PC-9 (cell line): ENCODE data around the gene SDCCAG8. TPM values are rescaled to one million over a fixed set of nuclear protein-coding genes. Genes with fewer than 3 reads are reported as not detected.

Experiments
- BruUV-seq: library from RNA; stranded (reverse); fragments of 400-500 nt; replicated peaks from 2 replicates; lab custom pipeline; 2021; lab: Mats Ljungman, UMichigan
- CTCF ChIA-PET: fragments of 300-600 bp; sonication (Branson Sonifier 250); formaldehyde crosslinking; loops from one replicate; lab custom pipeline; 2022; ENCODE audit warnings: antibody characterized with exemption; lab: Charles Lee
- POLR2A ChIA-PET: fragments of 300-600 bp; sonication (Branson Sonifier 250); formaldehyde crosslinking; loops from one replicate; lab custom pipeline; 2022; ENCODE audit warnings: antibody characterized with exemption; ENCODE audit not compliant: unreplicated experiment; lab: Charles Lee
- DNase-seq, 2 experiments: peaks; one replicate each; pipeline versions ENCODE4 v3.0.0 to v3.0.0-alpha.2; 2015 to 2022; ENCODE audit warnings: mixed read lengths in 1 of 2
- H2AFZ ChIP-seq: fragments of 200-600 bp; sonication (generic); 2 replicates; pipeline ENCODE4 v1.8.1; 2017; ENCODE audit warnings: antibody characterized with exemption
- H3F3A ChIP-seq: fragments of 200-600 bp; sonication (generic); 2 replicates; pipeline ENCODE4 v1.8.1; 2017; ENCODE audit warnings: antibody characterized with exemption, mild to moderate bottlenecking, low read depth; ENCODE audit not compliant: insufficient read depth
- H3K27ac ChIP-seq: fragments of 200-600 bp; sonication (generic); 2 replicates; pipeline ENCODE4 v1.6.1; 2016; ENCODE audit warnings: mixed run types
- H3K27me3 ChIP-seq: fragments of 200-600 bp; sonication (generic); 2 replicates; pipeline ENCODE4 v1.6.1; 2016; ENCODE audit warnings: low read depth, mixed run types; ENCODE audit not compliant: insufficient read depth
- H3K36me3 ChIP-seq: fragments of 200-600 bp; sonication (generic); 2 replicates; pipeline ENCODE4 v1.6.1; 2016; ENCODE audit warnings: low read depth, mixed run types
- H3K4me1 ChIP-seq: fragments of 200-600 bp; sonication (generic); replicated peaks from 2 replicates; pipeline ENCODE4 v1.6.1; 2016; ENCODE audit warnings: mixed run types; ENCODE audit not compliant: insufficient read depth
- H3K4me2 ChIP-seq: fragments of 200-600 bp; sonication (generic); 2 replicates; pipeline ENCODE4 v1.6.1; 2017; ENCODE audit warnings: mixed run types
- H3K4me3 ChIP-seq: fragments of 200-600 bp; sonication (generic); 2 replicates; pipeline ENCODE4 v1.6.1; 2016; ENCODE audit warnings: mixed run types
- H3K79me2 ChIP-seq: fragments of 200-600 bp; sonication (generic); 2 replicates; pipeline ENCODE4 v1.6.1; 2017; ENCODE audit warnings: low read depth, mixed run types
- H3K9me2 ChIP-seq: fragments of 200-600 bp; sonication (generic); 2 replicates; pipeline ENCODE4 v1.8.1; 2017; ENCODE audit warnings: mild to moderate bottlenecking; ENCODE audit not compliant: insufficient read depth
- H3K9me3 ChIP-seq: fragments of 200-600 bp; sonication (generic); 2 replicates; pipeline ENCODE4 v1.8.1; 2016; ENCODE audit warnings: low read depth; ENCODE audit not compliant: insufficient read depth
- H4K20me1 ChIP-seq: fragments of 200-600 bp; sonication (generic); 2 replicates; pipeline ENCODE4 v1.8.1; 2017; ENCODE audit not compliant: insufficient read depth
- CTCF ChIP-seq: fragments of 200-600 bp; sonication (generic); conservative IDR thresholded peaks from 2 replicates; pipeline ENCODE4 v1.6.1; 2017; ENCODE audit warnings: mixed run types, antibody characterized with exemption, mild to moderate bottlenecking, moderate library complexity
- EZH2 ChIP-seq: fragments of 200-600 bp; sonication (generic); IDR thresholded peaks from 2 replicates; pipeline ENCODE4 v1.8.0; 2017; ENCODE audit warnings: antibody characterized with exemption, low read depth
- intact Hi-C: fragments of 100-400 bp; cut with micrococcal nuclease; formaldehyde crosslinking; loops from one replicate; pipeline ENCODE4 v1.10.0; 2022; ENCODE audit not compliant: unreplicated experiment
- total RNA-seq: library from RNA; stranded (reverse); gene quantifications from 2 replicates; pipeline ENCODE4 v1.2.3, GENCODE V29; 2021

SDCCAG8 gene
- total RNA-seq, 1 experiment from 2014 or later = 22.7 TPM

DNA sequence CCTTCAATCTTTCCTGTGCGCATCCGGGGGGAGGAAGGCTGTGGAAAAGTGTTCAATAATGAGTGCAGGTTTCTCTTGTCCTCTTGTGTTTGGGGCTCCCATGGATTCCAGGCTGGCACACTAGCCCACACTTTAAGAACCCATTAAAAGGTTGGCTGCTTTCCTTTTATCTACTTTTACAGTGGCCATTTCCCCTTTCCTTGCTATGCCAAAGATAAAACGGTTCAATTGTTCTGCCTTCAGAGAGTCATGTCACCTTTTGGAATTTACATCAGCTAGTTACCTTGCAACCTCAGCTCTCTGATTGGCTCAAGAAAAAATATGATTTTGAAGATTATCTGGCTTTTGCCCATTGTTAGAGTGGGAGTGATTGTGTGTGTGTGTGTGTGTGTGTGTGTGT, 182.3 kb downstream of the SDCCAG8 start:
- POLR2A ChIA-PET = no interaction called here

DNA sequence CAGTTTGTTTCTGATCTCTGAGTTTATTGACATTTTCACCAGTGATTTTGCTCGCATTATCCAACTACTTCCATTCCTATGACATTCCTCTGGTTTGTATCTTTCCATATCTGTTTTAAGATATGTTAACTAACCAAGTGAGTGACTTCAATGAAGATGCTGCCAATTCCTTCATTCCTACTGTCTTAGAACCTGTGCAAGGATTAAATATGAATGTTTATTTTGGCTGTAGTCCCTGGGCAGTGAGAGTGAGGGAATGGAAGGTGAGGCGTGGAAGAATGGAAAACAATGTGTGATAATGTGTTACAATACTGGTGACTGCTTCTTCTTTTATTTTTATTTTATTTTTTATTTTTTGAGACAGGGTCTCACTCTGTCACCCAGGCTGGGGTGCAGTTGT, 183.0 kb downstream of the SDCCAG8 start:
- Histone ChIP-seq H3K27ac (no peak overlapping the region), H3K4me2 (no peak overlapping the region), H2AFZ (no peak overlapping the region), H3K9me2 (no peaks in the 10 kb centered on the region), H3K27me3 (no peaks in the 10 kb centered on the region), H3K4me3 (no peak overlapping the region), H3K4me1 (no peaks in the 10 kb centered on the region), H3K79me2 (no peaks in the 10 kb centered on the region), H3K9me3 (no peaks in the 10 kb centered on the region), H3K36me3 (no peaks in the 10 kb centered on the region), H4K20me1 (no peaks in the 10 kb centered on the region), H3F3A (no peaks in the 10 kb centered on the region)
- CTCF ChIA-PET = no interaction called here
- POLR2A ChIA-PET = no interaction called here
- BruUV-seq = no TSS peak
- no peak for DNase-seq
- no peak for TF ChIP-seq CTCF
- no peak for TF ChIP-seq EZH2
- intact Hi-C loops = no loop called here

More for the DNA sequence above, 182.3 kb downstream of the SDCCAG8 start:
- Histone ChIP-seq H3K36me3 (no peaks in the 10 kb centered on the region), H3K4me3 (no peak overlapping the region), H3K27me3 (no peaks in the 10 kb centered on the region), H2AFZ (no peak overlapping the region), H3F3A (no peaks in the 10 kb centered on the region), H3K4me2 (no peak overlapping the region), H3K4me1 (no peaks in the 10 kb centered on the region), H3K9me2 (no peaks in the 10 kb centered on the region), H3K27ac (no peak overlapping the region), H3K9me3 (no peaks in the 10 kb centered on the region), H3K79me2 (no peaks in the 10 kb centered on the region), H4K20me1 (no peaks in the 10 kb centered on the region)
- CTCF ChIA-PET = no interaction called here
- no TSS peak for BruUV-seq
- TF ChIP-seq EZH2 (no peak), CTCF (no peak)
- intact Hi-C loops = no loop called here
- DNase-seq = no peak

- ChIA-PET POLR2A (no interaction called here), CTCF (no interaction called here)
- no peaks in the 10 kb centered on the region for H3K27me3 ChIP-seq
- intact Hi-C loops = no loop called here
- H3K27ac ChIP-seq = no peak overlapping the region
- H3K9me2 ChIP-seq = no peaks in the 10 kb centered on the region
- H3K36me3 ChIP-seq = no peaks in the 10 kb centered on the region
- no peak overlapping the region for H3K4me3 ChIP-seq
- TF ChIP-seq EZH2 (no peak), CTCF (no peak)
- H3K79me2 ChIP-seq = no peaks in the 10 kb centered on the region
- no peaks in the 10 kb centered on the region for H3K4me1 ChIP-seq
- no TSS peak for BruUV-seq
- DNase-seq = no peak
- no peak overlapping the region for H2AFZ ChIP-seq
- H4K20me1 ChIP-seq = no peaks in the 10 kb centered on the region
- no peaks in the 10 kb centered on the region for H3F3A ChIP-seq
- no peak overlapping the region for H3K4me2 ChIP-seq
- H3K9me3 ChIP-seq = no peaks in the 10 kb centered on the region
Observed at GRCh38 chr1:243440406-243440805, 184.6 kb downstream of the SDCCAG8 start.
